ENCODE measurements around the gene S100A12. TPM values are rescaled to one million over a fixed set of nuclear protein-coding genes. Genes with fewer than 3 reads are reported as not detected.

Gene S100A12
- total and polyA plus RNA-seq, 7 donors: 0.40 to 3.5 (median 1.7) TPM

DNA sequence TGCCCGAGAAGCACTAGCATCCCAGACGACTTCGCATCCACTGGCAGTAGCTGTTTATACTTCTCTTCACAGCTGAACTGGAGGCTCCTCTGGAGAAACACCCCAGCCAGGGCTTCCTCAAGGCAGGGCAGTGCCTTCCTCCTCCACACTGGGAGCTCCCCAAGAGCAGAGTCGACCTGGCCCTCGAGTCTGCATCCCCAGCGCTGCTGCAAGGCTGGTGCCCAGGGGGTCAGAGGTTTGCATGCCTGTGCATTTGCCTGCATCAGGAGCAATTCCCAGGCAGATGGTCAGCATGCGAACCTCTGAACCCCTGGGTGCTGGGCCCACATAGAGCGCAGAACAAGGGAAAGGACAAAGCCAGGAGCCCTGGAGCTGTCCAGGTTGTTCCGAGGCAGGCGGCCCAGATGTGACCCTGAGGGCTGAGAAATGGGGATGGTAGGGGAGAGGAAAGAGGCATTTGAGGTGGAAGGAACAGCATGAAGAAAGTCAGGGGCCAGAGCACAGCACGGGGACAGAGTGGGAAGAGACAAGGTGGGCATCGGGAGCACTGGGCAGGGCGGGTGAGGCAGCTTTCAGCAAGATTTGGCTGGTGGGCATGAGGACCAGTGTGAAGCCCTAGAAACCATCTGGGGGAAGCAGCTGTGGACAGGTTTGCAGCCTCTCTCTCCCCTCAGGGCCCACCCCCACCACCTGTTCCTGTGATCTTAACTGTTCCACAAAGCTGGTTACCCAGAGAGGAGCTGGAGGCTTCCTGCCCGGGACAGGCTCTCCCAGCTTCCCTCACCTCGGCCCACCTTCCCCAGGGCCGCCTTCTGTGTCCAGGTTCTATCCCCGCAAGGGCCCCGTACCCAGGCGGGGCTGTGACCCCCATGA, 21.9 kb upstream of the S100A12 start:
- TF ChIP-seq, protein P1, sequence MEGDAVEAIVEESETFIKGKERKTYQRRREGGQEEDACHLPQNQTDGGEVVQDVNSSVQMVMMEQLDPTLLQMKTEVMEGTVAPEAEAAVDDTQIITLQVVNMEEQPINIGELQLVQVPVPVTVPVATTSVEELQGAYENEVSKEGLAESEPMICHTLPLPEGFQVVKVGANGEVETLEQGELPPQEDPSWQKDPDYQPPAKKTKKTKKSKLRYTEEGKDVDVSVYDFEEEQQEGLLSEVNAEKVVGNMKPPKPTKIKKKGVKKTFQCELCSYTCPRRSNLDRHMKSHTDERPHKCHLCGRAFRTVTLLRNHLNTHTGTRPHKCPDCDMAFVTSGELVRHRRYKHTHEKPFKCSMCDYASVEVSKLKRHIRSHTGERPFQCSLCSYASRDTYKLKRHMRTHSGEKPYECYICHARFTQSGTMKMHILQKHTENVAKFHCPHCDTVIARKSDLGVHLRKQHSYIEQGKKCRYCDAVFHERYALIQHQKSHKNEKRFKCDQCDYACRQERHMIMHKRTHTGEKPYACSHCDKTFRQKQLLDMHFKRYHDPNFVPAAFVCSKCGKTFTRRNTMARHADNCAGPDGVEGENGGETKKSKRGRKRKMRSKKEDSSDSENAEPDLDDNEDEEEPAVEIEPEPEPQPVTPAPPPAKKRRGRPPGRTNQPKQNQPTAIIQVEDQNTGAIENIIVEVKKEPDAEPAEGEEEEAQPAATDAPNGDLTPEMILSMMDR (IDR thresholded peaks at IDR 0.05): no peak
- DNase-seq (no peak), ATAC-seq (no peak)
- no peak overlapping the region for H3K4me3 ChIP-seq
- H3K9me3 ChIP-seq: no peaks in the 10 kb centered on the region
- no peak overlapping the region for H3K27ac ChIP-seq
- WGBS, 3 donors: 78 to 81% (median 79%) methylated on average over 19 of the region's 19 CpGs
- intact Hi-C loops (cut with DNase I): loop anchor here in 1 of 2 donors (5.0 kb wide), 1 partner anchor 45 kb away; no protein-coding TSS in a partner anchor
- peaks cover 0 to 6% (median 0%) of the 10 kb centered on the region in 3 donors for H3K27me3 ChIP-seq (ENCODE audit: insufficient read depth in 3 of 3, low read length in 2 of 3)
- H3K36me3 ChIP-seq (ENCODE audit: insufficient read depth in 1 of 2, low read depth in 1 of 2): no peaks in the 10 kb centered on the region
- H3K4me1 ChIP-seq: no peaks in the 10 kb centered on the region

DNA sequence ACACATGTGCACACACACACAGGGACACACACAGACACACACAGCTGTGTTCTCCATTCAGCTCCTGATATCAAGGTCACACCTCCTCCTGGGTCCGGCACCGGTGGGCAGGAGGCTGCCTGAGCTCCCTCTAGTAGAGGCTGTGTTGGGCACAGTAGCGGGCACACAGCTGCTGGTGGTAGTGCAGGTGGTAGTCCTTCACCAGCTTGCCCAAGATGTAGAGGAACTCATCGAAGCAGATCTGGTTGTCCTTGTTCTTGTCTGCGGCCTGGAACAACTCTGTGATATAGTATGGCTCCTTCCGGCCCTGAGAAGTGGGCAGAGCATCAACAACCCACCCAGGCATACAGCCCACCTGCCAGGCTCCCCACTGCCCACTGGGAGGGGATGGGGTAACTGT, 21.0 kb upstream of the S100A12 start:
- TF ChIP-seq, protein P1 (IDR thresholded peaks at IDR 0.05): no peak
- no peak for ATAC-seq
- Histone ChIP-seq H3K9me3 (no peaks in the 10 kb centered on the region), H3K36me3 (ENCODE audit: insufficient read depth in 1 of 2, low read depth in 1 of 2) (no peaks in the 10 kb centered on the region), H3K4me3 (no peak overlapping the region), H3K4me1 (no peaks in the 10 kb centered on the region), H3K27ac (no peak overlapping the region), H3K27me3 (ENCODE audit: insufficient read depth in 3 of 3, low read length in 2 of 3) (no peaks in the 10 kb centered on the region)
- intact Hi-C loops (cut with DNase I): loop anchor here in 1 of 2 donors (5.0 kb wide), 1 partner anchor 44 kb away; no protein-coding TSS in a partner anchor
- DNase-seq: no peak
- 80 to 82% (median 82%) methylated on average over 6 of the region's 6 CpGs for WGBS, 3 donors

DNA sequence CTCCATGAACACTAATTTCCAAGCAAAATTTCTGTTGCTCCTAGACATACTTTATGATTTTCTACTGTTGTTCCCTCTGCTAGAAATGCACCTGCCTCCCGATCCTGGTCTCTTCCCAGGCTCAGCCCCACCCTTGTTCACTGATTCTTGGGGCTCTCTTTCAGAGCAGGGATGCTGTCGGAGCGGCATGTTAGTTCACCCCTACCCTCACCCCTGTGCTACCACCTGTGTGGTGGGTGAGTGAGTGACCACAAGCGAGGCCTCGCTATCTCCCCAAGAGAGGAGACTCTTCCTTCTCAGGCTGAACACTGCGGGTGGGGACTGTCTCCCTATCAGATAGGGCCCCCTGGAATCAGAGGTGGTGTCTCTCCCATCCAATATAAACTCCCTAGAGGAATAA, 20.4 kb upstream of the S100A12 start:
- H3K4me1 ChIP-seq: no peaks in the 10 kb centered on the region
- ATAC-seq (no peak), DNase-seq (no peak)
- H3K27ac ChIP-seq: no peak overlapping the region
- H3K27me3 ChIP-seq (ENCODE audit: insufficient read depth in 3 of 3, low read length in 2 of 3): no peaks in the 10 kb centered on the region
- no peaks in the 10 kb centered on the region for H3K9me3 ChIP-seq
- intact Hi-C loops (cut with DNase I): loop anchor here in 1 of 2 donors (5.0 kb wide), 1 partner anchor 43 kb away; no protein-coding TSS in a partner anchor
- 78 to 83% (median 79%) methylated on average over 6 of the region's 6 CpGs for WGBS, 3 donors
- TF ChIP-seq, protein P1 (IDR thresholded peaks at IDR 0.05): no peak
- no peaks in the 10 kb centered on the region for H3K36me3 ChIP-seq (ENCODE audit: insufficient read depth in 1 of 2, low read depth in 1 of 2)
- H3K4me3 ChIP-seq: no peak overlapping the region

DNA sequence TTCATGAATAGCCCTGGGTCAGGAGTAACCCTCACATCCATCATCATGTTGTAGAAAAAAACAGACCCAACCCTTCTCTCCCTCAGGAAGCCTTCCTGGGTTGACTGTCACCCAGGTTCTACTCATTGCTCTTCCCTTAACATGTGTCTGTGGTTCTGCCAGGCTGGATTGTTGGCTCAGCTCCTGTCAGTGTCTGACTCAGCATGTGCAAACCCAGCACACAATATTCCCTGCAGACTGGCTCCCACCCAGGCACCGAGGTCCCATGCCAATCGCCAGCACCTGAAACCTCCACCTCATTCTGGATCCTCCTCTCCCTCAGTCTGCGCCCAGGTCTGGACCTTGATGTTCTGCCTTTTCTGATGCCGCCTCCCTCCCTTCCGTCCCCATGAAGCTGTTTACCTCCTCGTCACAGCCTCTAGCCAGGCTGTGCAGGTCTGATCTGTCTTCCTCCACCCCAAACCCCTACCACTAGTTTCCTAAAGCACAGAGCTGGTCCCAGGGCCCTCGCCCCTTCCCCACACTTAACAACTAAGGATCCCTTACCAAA, 19.8 kb upstream of the S100A12 start:
- intact Hi-C loops (cut with DNase I): loop anchor here in 1 of 2 donors (5.0 kb wide), 1 partner anchor 43 kb away; no protein-coding TSS in a partner anchor
- ATAC-seq: peak; percentile 79 to 88 (median 84)
- no peak overlapping the region for H3K4me3 ChIP-seq
- no peaks in the 10 kb centered on the region for H3K27me3 ChIP-seq (ENCODE audit: insufficient read depth in 3 of 3, low read length in 2 of 3)
- 51 to 76% (median 61%) methylated on average over 7 of the region's 7 CpGs for WGBS, 3 donors
- H3K9me3 ChIP-seq: no peaks in the 10 kb centered on the region
- H3K36me3 ChIP-seq (ENCODE audit: insufficient read depth in 1 of 2, low read depth in 1 of 2): no peaks in the 10 kb centered on the region
- peak; percentile 35 to 60 for DNase-seq
- no peaks in the 10 kb centered on the region for H3K4me1 ChIP-seq
- TF ChIP-seq, protein P1 (IDR thresholded peaks at IDR 0.05): no peak
- H3K27ac ChIP-seq: no peak overlapping the region

Data from psoas muscle (tissue), 8 donors.